Endodermal cell (in vitro differentiated cells): ENCODE data around the gene EIF3I. TPM values are rescaled to one million over a fixed set of nuclear protein-coding genes. Genes with fewer than 3 reads are reported as not detected.

ENCODE experiments used
- DNase-seq: peaks from one replicate; pipeline ENCODE4 v3.0.0-alpha.2; 2017
- H3K27ac ChIP-seq: 2 replicates; pipeline ENCODE4 v1.5.1; 2013; ENCODE audit warnings: mild to moderate bottlenecking, low read depth, low read length, moderate library complexity
- H3K27me3 ChIP-seq: 2 replicates; pipeline ENCODE4 v1.6.1; 2013; ENCODE audit warnings: mild to moderate bottlenecking, low read length, moderate library complexity; ENCODE audit not compliant: insufficient read depth, control insufficient read depth, poor library complexity, severe bottlenecking
- H3K36me3 ChIP-seq: 2 replicates; pipeline ENCODE4 v1.7.0; 2013; ENCODE audit warnings: mild to moderate bottlenecking, low read length, moderate library complexity; ENCODE audit not compliant: control insufficient read depth, insufficient read depth
- H3K4me1 ChIP-seq: one replicate; pipeline ENCODE4 v1.7.0; 2013; ENCODE audit warnings: low read length; ENCODE audit not compliant: control insufficient read depth, insufficient read depth
- H3K4me3 ChIP-seq: 2 replicates; pipeline ENCODE4 v1.5.1; 2013; ENCODE audit warnings: mild to moderate bottlenecking, low read length, moderate library complexity
- H3K9ac ChIP-seq: 2 replicates; pipeline ENCODE4 v1.6.1; 2013; ENCODE audit warnings: mild to moderate bottlenecking, low read length, moderate library complexity; ENCODE audit not compliant: poor library complexity, severe bottlenecking; ENCODE audit errors: extremely low read depth
- H3K9me3 ChIP-seq: 2 replicates; pipeline ENCODE4 v1.6.1; 2013; ENCODE audit warnings: mild to moderate bottlenecking, low read length, moderate library complexity; ENCODE audit not compliant: control insufficient read depth
- H3K27ac Mint-ChIP-seq: 2 replicates; pipeline ENCODE4 v1.8.0; 2020; ENCODE audit warnings: mixed read lengths
- H3K27me3 Mint-ChIP-seq: 2 replicates; pipeline ENCODE4 v1.8.0; 2021; ENCODE audit warnings: mild to moderate bottlenecking, mixed read lengths; ENCODE audit not compliant: insufficient read depth
- H3K36me3 Mint-ChIP-seq: 2 replicates; pipeline ENCODE4 v1.8.0; 2020; ENCODE audit warnings: low read depth, mixed read lengths
- H3K4me1 Mint-ChIP-seq: 2 replicates; pipeline ENCODE4 v1.8.0; 2020; ENCODE audit warnings: mixed read lengths
- H3K4me3 Mint-ChIP-seq: 2 replicates; pipeline ENCODE4 v1.8.0; 2020; ENCODE audit warnings: mild to moderate bottlenecking, moderate library complexity, mixed read lengths
- H3K9me3 Mint-ChIP-seq: 2 replicates; pipeline ENCODE4 v1.8.0; 2020; ENCODE audit warnings: mild to moderate bottlenecking, mixed read lengths
- WGBS, 2 experiments: methylation state at CpG; one replicate each; pipeline versions ENCODE4 v1.1.5 to v1.1.7; 2013; ENCODE audit warnings: missing lambda C conversion rate in 2 of 2, mixed read lengths in 1 of 2; ENCODE audit not compliant: insufficient coverage in 1 of 2, insufficient read length in 1 of 2; 5-methylcytosine and 5-hydroxymethylcytosine counted together
- total RNA-seq, 2 donors: library from RNA; stranded (reverse); fragmentation: NEBNext Ultra II Directional in 1 of 2; extraction: Animal tissue kit (Norgen Biotek cat#: 25700) in 1 of 2; gene quantifications; 2 replicates in 1 of 2; 3 replicates in 1 of 2; pipeline ENCODE4 v1.2.1, GENCODE V29; 2021
- TF ChIP-seq, protein P1 (sequence below): fragments of 200-600 bp; sonication (generic); conservative IDR thresholded peaks from 2 replicates; pipeline ENCODE4 v1.5.0; 2021; ENCODE audit warnings: antibody characterized with exemption, mild to moderate bottlenecking

Gene EIF3I
- total RNA-seq, 2 donors from 2014 or later, result 194 to 198 TPM

DNA sequence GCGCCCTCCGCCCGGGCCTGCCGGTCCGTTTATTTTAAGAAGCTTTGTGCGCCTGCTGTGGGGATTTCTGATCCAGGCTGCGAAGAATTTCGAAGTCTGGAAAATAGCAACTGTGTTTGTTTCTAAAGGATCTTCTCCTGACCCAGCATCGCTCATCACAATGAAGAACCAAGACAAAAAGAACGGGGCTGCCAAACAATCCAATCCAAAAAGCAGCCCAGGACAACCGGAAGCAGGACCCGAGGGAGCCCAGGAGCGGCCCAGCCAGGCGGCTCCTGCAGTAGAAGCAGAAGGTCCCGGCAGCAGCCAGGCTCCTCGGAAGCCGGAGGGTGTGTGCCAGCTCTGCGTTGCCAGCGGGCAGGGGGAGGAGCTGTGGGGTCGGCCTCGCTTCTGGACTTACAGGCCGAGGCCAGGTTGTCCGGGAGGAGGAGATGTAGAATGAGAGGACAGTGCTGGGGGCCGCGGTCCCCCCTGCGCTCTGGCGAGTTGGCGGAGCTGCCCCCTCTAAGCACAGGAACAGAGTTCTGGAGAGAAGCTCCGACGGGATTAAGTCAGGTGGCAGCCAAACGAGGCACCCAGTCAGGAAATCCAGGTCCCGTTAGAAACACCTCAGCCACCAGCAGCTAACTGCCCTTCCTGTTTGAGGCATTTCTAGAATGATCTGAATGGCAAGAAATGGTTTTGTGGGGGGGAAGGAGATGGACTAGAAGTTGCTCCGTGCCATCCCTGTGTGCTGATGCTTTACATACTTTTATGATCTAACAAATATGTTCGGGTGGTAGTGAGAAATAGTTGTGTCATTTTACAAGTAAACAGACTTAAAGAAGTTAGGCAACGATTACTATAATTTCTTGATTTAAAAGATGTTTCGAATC lies 41.8 kb upstream of the EIF3I start:
- H3K4me3 Mint-ChIP-seq, result peak overlapping the region; percentile 83
- no peaks in the 10 kb centered on the region for H3K9me3 ChIP-seq
- H3K27me3 Mint-ChIP-seq, result no peaks in the 10 kb centered on the region
- 16 to 25% methylated on average over 20 to 36 of the region's 36 CpGs for WGBS, 2 experiments
- H3K36me3 ChIP-seq, result peaks cover 47% of the 10 kb centered on the region
- peak overlapping the region; percentile 94 for H3K4me3 ChIP-seq
- no peaks in the 10 kb centered on the region for H3K4me1 ChIP-seq
- H3K27ac Mint-ChIP-seq, result peak overlapping the region; percentile 96
- H3K9ac ChIP-seq, result peak overlapping the region; percentile 84
- peak; percentile 81 for DNase-seq
- peak overlapping the region; percentile 93 for H3K27ac ChIP-seq
- peaks cover 29% of the 10 kb centered on the region for H3K4me1 Mint-ChIP-seq
- H3K9me3 Mint-ChIP-seq, result no peaks in the 10 kb centered on the region
- H3K27me3 ChIP-seq, result no peaks in the 10 kb centered on the region
- TF ChIP-seq, protein P1, sequence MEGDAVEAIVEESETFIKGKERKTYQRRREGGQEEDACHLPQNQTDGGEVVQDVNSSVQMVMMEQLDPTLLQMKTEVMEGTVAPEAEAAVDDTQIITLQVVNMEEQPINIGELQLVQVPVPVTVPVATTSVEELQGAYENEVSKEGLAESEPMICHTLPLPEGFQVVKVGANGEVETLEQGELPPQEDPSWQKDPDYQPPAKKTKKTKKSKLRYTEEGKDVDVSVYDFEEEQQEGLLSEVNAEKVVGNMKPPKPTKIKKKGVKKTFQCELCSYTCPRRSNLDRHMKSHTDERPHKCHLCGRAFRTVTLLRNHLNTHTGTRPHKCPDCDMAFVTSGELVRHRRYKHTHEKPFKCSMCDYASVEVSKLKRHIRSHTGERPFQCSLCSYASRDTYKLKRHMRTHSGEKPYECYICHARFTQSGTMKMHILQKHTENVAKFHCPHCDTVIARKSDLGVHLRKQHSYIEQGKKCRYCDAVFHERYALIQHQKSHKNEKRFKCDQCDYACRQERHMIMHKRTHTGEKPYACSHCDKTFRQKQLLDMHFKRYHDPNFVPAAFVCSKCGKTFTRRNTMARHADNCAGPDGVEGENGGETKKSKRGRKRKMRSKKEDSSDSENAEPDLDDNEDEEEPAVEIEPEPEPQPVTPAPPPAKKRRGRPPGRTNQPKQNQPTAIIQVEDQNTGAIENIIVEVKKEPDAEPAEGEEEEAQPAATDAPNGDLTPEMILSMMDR, result no peak
- H3K36me3 Mint-ChIP-seq, result peaks cover 39% of the 10 kb centered on the region

DNA sequence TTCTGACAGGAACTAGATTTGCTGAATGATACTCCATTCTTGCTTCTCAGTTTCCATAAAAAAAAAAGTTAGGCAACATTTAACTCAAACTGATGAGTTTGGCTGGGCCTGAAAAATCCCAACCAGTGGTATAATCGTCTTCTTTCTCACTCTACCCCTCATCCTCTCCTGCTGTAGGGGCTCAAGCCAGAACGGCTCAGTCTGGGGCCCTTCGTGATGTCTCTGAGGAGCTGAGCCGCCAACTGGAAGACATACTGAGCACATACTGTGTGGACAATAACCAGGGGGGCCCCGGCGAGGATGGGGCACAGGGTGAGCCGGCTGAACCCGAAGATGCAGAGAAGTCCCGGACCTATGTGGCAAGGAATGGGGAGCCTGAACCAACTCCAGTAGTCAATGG lies 41.1 kb upstream of the EIF3I start:
- peak overlapping the region; percentile 84 for H3K9ac ChIP-seq
- no peaks in the 10 kb centered on the region for H3K27me3 ChIP-seq
- peak overlapping the region; percentile 22 for H3K27ac Mint-ChIP-seq
- H3K4me3 ChIP-seq, result peak overlapping the region; percentile 94
- TF ChIP-seq, protein P1, result no peak
- peaks cover 29% of the 10 kb centered on the region for H3K4me1 Mint-ChIP-seq
- no peaks in the 10 kb centered on the region for H3K4me1 ChIP-seq
- H3K36me3 ChIP-seq, result peaks cover 51% of the 10 kb centered on the region
- no peak overlapping the region for H3K27ac ChIP-seq
- 95 to 100% methylated on average over 8 to 9 of the region's 9 CpGs for WGBS, 2 experiments
- no peak for DNase-seq
- no peaks in the 10 kb centered on the region for H3K9me3 ChIP-seq
- no peaks in the 10 kb centered on the region for H3K9me3 Mint-ChIP-seq
- H3K27me3 Mint-ChIP-seq, result no peaks in the 10 kb centered on the region
- H3K4me3 Mint-ChIP-seq, result peak overlapping the region; percentile 83
- H3K36me3 Mint-ChIP-seq, result peaks cover 41% of the 10 kb centered on the region

DNA sequence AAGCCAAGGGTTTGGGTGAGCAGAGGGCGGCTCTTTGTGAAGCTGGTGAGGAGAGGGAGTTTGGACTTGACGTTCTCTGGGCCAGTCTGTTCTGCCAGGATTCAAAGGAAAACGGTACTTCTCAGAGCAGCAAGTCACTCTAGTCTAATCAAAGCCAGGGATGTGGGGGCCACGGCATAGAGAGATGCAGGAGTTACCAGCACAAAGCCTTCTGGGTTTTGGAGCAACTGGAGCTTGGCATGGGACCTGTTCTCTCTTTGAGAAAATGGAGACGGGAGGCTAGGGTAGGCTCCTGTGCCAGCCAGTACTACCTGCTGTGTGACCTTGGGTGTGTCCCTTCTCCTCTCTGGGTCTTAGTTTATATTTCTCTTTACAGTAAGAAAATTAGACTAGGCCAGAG lies 40.6 kb upstream of the EIF3I start:
- TF ChIP-seq, protein P1, result no peak
- Histone ChIP-seq H3K4me1 (no peaks in the 10 kb centered on the region), H3K9me3 (no peaks in the 10 kb centered on the region), H3K9ac (no peak overlapping the region), H3K27ac (no peak overlapping the region), H3K27me3 (no peaks in the 10 kb centered on the region), H3K36me3 (peaks cover 51% of the 10 kb centered on the region), H3K4me3 (peak overlapping the region; percentile 94)
- H3K27ac Mint-ChIP-seq, result peak overlapping the region; percentile 22
- 95 to 98% methylated on average over 4 to 5 of the region's 5 CpGs for WGBS, 2 experiments
- no peaks in the 10 kb centered on the region for H3K27me3 Mint-ChIP-seq
- H3K4me1 Mint-ChIP-seq, result peaks cover 29% of the 10 kb centered on the region
- H3K36me3 Mint-ChIP-seq, result peaks cover 44% of the 10 kb centered on the region
- DNase-seq, result no peak
- H3K4me3 Mint-ChIP-seq, result peak overlapping the region; percentile 83
- H3K9me3 Mint-ChIP-seq, result no peaks in the 10 kb centered on the region
